ENCODE measurements around the gene KATNAL2.
A peak's percentile ranks its signal among the peaks of the same experiment; 100 is the strongest.
"Not testable (repeated sequence)": the region's sequence is repeated elsewhere in the genome, so short reads cannot be mapped to it uniquely, and the experiment has no call there.

The KATNAL2 gene

DNA sequence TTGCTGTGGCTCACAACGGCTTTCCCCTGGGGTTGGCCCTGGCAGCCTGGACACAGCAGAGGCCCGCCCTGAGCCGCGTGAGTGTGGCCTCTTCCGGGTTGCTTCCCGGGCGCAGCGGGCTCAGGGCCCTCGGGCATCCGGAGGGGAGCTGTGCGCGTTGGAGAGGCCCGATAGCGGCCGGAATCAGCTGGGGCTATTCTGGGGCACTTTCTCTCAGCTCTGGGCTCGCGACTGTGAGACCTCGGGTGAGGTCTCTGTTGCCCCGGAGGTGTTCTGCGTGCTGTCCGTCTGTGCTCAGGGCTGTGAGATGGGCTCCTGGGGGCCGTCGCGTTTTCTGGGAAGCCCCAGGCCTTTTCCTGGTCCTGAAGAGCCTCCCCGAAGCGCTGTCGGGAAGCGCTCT lies 117.2 kb downstream of the KATNAL2 start:
- not testable (repeated sequence) for DNase-seq (ENCODE audit: low read depth)

DNA sequence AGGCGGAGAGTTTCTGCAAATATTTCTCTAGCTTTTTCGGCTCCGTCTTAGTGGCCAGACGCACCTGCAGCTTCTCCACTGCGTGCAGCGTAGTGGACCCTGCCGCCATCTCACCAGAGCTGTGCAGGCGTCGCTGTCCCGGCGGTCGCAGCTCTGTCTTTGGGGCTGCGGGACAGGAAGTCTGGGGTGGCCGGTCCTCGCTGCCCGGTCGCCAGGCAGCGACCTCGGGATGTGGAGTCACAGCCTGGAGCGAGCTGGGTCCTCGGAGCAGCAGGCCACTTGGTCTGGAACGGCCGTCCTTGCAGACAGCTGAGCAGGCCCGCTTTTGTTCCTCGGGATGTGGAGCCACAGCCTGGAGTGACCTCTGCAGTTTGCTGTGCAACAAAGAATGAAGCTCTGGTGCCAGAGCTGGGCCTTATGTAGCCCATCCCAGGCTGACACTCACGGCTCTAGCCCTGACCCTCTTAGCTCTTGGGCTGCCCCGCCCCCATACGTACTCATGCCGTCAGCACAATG lies 117.8 kb downstream of the KATNAL2 start, which contains the start of gene ELOA2:
Gene ELOA2, minus strand, starts transcription at position 466 of the 516 bp plus-strand sequence. Its CDS starts 357 bp downstream, at position 109.
- DNase-seq (ENCODE audit: low read depth) = no peak

DNA sequence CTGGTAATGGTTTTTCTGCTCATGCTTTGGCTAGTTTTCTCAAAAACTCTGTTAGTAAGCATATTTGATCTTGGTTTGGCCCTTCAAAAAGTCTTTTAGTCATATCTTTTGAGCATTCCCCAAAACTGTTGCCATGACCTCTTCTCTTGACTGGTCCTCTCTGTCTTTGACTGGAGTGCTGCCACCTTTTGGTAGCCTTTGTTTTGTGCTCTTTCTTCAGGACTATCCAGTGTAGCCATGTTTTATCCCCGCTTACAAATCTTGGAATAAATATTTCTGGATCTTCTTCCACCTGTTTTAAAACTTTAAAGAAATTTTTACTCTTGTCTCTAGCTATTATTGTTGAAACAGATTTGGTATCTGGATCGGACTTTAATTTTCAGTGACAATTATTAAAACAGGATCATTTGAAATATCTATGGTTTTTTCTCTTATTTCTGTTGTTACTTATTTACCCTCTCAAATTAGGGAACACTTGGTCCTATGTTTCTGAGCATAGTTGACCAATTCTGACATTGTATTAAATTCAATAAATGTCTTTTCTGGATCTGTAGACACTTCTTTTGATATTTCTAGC lies 119.0 kb downstream of the KATNAL2 start:
- peak; percentile 12 for DNase-seq (ENCODE audit: low read depth)

DNA sequence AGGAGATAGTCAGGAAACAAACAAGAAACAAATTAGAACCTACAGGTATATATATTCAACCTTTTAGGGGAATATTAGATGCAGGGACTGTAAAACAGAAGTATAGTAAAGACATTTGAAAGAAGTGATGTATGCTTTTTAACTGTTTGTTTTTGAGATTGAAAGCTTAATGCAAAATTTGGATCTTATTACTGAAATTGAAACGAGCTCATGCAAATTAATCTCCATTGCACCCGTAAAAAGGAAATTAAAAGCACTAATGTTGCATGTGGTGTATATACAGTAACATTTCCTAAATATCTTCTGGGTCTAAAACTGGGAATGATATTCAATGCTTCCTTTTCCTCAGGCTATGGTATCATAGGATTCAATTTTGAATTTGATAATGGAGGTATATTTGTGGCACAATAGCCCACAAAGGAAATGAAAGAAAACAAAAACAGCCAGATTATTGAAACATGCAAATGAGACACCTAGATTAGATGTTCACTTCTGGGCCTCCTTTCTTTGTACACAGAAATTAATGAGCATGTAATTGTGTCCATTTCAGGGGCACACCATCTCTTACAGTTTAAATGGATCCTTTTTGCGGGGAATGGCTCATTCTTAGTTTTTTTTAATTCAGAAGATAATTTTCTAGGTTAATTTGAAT lies 119.7 kb downstream of the KATNAL2 start:
- DNase-seq (ENCODE audit: low read depth) = no peak

DNA sequence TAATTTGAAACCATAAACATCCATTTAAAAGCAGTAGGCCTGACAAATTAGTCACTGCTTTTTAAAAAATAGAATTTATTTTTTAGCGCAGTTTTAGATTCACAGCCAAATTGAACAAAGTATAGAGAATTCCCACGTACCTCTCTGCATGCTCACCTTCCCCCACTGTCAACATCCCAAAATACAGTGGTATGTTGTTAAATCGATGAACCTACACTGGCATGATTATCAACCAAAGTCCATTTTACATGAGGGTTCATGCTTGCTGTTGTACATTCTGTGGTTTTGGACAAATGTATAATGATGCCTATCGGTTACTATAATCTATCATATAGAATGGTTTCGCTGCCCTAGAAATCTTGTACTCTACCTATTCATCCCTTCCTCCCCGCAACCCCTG lies 123.6 kb downstream of the KATNAL2 start:
- DNase-seq (ENCODE audit: low read depth) = no peak

DNA sequence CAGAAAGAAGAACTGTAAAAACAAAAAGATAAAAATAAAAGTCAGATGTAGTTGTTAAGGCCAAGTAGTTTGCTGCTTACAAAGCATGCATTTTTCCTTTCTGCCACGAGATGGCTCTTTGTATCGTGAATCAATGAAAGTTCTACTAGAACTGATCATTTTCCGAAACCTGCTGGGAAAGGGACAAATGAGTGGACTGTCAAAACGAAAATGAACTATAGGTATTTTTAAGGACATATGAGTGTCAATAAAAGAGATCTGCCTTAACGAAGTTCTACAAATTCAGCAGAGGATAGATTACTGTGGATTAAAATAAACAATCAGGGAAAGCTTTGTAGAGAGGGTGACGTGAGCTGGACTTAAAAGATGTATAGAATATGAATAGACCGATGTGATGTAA lies 133.1 kb downstream of the KATNAL2 start:
- DNase-seq (ENCODE audit: low read depth) = peak; percentile 44

DNA sequence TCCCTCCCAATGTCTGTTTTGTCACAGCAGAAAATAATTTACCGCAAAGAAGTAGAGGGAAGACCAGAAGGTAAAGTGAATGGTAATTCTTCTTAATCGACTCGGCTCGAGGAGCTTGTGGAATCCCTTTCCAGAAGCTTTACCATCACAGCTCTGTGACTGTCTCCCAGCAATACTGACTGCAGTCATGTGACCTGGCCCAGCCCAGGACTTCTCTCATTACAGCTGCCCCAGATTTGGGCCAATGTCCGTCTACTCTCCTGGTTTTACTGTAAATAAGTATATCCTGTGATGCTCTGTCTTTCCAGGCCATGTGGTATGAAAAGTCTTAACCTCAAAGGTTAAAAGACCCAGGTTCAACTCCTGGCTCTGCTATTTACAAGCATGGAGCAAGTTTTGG lies 137.0 kb downstream of the KATNAL2 start:
- DNase-seq (ENCODE audit: low read depth) = peak; percentile 2

DNA sequence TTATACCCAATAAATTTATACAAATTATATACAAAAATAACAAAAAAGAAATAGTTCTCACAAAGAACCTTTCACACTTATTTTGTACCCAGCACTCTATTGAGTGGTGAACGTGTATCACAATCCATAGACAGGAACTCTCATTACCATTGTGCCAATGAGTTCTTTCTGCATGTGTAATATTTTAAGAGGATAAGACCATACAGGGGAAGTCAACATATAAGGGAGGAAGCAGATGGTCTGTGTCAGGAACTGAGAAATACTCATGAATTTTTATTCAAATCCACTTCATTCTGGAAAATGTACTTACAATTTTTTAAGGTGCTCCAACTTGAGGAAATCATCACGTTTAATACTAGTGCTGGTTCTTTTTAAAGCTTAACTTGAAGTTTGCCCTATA lies 145.1 kb downstream of the KATNAL2 start:
- no peak for DNase-seq (ENCODE audit: low read depth)

DNA sequence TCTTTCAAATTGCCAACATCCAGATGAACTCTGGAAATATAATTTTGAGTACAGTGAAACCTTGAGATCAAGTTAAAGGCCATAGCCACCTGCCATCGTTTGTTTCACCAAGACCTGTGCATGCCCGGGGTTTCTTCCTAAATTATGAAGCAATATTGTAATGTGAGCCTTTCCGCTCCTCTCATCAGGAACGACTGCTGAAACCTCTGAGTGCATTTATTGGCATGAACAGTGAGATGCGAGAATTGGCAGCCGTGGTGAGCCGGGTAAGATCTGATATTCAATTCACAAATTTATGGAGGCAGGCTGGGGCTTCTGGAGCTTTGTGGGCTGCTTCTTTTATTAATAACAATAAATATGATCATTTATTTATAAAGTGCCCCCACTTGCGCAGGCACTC lies 145.7 kb downstream of the KATNAL2 start:
- DNase-seq (ENCODE audit: low read depth) = no peak

DNA sequence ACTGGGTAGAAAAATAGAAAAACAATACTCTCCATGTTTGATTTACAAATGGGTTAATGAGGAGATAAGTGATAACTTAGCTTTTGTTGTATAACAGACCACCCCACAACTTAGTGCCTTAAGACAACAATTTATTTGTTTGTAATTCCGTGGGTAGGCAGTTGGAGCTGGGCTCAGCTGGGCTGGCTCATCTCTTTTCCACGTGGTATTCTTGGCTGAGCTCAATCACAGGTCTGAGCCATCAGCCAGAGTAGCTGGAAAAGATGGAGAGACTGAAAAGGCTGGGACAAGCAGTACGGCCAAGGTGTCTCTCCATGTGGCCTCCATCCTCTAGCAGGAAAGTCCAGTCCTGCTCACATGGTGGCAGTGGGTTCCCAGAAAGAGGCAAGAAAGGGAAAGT lies 150.2 kb downstream of the KATNAL2 start:
- no peak for DNase-seq (ENCODE audit: low read depth)

DNA sequence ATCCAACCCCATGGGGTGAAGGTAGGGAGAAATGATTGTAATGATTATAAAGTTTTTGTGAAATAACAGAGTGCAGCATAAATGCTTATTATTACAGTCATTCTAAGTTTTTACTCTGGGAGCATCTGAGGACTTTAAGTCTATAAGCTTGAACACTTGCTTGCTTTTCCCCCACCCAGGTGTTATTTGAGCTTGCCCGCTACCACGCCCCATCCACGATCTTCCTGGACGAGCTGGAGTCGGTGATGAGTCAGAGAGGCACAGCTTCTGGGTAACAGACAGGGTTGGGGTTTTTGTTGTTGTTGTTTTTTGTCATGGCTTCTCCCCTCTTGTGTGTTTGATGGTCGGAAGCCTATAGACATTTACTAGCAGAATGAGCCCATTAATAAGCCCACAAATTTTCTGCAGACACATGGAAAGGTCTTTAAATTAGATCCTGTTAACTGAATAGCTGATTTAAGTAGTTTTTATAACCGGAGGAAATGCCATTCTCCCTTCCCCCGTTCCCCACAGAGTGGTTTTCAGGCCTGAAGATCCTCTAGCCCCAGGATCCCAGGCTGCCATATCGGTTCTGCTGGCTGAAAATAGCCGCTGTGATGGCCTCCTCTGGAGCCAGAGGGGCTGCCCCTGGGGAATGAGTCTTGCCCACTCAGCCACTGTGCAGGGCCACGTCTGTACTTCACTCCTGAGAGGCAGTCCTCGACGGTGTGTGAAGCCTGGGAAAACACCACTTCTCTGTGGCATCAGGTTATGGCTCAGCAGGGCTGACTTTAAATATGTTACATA lies 157.9 kb downstream of the KATNAL2 start:
- peak; percentile 3 for DNase-seq (ENCODE audit: low read depth)

DNA sequence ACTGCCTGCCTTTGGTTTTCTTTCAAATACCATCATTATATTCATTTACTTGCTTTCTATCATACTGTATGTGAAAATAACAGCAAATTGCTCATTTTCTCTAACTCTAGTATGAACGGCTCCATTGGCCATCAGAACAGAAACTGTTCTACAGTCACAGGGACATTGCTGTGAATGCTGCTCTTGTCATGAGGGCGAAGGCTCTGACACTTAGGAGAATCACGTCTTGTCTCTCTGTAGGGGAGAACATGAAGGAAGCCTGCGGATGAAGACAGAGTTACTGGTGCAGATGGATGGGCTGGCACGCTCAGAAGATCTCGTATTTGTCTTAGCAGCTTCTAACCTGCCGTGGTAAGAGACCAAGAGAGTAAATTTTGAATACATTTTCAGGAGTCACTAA lies 159.7 kb downstream of the KATNAL2 start:
- no peak for DNase-seq (ENCODE audit: low read depth)

DNA sequence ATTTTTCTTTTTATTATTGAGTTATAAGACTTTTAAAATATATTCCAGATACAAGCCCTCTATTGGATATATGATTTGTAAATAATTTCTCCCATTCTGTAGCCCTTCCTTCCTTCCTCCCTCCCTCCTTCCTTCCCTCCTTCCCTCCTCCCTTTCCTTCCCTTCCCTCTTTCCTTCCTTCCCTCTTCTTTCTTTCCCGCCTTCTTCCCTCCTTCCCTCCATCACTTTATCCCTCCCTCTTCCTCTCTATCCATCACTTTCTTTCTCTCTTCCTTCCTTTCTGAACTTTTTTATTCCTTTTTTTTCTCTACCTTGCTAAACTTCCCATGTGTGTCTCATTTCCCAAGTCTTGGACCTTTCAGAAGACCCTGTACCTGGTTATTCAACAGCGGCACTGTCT lies 163.5 kb downstream of the KATNAL2 start:
- no peak for DNase-seq (ENCODE audit: low read depth)

DNA sequence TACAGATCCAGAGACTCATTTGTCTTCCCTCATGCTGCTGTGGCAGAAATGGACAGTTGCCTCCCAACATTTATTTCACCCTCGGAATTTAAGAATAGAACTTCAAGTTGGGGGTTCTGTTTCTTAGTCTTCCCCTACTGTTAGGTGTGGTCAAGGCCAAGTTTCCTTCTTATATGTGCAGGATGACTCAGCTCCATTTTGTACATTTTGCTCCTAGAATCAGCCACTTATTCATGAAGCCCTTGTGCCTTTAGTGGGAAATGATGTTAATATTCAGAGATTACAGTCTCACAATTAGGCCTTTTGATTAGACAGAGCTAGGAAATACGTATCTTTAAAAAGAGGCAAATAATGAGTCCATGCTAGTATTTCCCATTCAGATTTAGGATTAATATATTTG lies 164.2 kb downstream of the KATNAL2 start:
- DNase-seq (ENCODE audit: low read depth) = no peak

DNA sequence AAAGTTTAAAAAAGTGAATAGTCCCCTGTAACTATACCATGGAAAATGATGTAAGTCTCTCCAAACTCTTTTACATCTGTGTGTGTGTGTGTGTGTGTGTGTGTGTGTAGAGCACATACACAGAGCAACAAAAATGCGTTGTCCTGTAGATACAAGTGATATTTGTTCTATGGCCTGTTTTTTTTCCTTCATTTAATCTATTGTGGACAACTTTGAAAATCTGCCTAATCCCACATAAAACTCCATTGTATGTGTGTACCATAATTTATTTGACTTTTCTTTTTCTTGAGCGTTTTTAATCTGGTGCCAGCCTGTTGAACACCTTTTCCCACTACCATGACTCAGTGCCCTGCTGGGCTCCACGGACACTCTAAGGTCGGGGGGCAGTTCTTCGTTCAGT lies 170.3 kb downstream of the KATNAL2 start:
- DNase-seq (ENCODE audit: low read depth) = no peak

DNA sequence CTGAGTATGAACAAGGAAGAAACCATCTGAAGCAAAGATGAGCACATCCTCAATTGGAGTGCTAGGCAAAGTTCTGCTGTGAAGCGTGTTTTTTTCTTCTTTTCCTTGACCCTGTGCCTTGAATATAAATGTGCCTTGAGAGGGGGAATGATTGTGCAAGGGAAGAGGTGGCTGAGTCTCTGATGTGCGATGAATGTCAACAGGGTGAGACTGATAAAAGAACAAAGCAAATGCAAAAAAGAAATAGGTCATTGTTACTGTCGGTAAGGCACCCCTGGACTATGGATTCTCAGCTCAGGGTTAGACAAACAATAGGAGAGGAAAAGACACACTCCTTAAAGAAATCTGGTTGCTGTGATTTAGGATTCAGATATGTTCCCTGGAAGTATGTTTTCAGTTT lies 178.4 kb downstream of the KATNAL2 start:
- no peak for DNase-seq (ENCODE audit: low read depth)

DNA sequence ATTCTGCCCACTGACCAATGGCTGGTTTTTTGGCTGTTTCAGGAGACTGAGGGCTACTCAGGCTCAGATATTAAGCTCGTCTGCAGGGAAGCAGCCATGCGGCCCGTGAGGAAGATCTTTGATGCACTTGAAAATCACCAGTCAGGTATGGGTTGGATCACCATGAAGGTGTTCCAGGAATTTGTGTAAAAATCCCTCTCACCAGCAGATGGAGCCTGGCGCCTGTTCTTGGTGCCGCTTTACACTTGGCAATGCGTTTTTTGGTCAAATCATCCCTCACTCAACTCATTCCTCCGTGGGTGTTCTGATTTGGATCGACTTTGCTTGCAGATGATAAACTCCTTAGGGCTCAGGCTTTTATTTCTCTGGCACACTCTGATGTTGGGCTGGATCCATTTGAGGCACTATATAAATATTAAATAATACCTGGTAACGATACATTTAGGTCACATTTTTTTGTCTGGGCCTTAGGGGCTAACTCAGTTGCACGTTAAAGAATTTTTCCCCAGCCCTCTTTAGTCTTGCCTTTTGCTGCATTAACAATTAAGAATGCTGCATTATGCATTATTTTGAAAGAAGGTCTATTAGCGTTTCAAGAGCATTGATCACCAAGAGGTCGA lies 182.9 kb downstream of the KATNAL2 start:
- DNase-seq (ENCODE audit: low read depth) = peak; percentile 45

DNA sequence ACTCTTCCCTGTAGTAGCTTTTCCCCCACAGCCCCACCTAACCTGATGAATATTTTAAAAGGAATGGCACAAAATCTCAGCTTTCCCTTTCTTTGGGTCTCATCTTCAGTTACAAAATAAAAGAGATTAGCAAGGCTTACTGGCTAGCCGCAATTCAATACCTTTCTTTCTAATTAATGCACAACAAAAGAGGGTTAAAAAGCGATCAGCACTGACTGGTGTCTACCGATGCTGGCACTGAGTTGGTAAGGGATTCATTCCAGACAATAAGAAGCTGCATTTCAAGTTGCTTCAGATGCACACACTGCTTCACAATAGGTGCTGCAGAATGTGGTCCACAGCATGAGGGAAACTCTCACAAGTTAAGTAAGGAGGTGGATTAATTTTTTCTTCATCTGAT lies 191.0 kb downstream of the KATNAL2 start:
- DNase-seq (ENCODE audit: low read depth) = no peak

DNA sequence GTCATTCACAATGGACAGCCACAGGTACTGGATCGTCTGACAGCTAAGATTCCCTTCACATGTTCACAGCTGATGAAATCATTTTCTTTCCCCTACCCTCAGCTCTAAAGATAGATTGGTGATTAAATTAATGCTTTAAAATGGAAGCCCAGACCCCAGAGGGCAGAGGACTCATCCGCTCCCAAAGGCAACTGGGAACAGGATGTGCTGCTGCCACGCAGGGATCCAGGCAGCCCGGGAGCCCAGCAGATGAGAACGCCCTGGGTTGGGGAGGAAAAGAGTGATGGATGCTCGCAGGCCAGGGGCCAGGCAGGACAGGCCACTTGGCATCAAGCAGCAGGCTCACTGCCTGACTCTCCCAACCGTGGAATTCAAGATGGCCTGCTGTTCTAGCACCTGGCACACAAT lies 191.6 kb downstream of the KATNAL2 start:
- DNase-seq (ENCODE audit: low read depth) = no peak

DNA sequence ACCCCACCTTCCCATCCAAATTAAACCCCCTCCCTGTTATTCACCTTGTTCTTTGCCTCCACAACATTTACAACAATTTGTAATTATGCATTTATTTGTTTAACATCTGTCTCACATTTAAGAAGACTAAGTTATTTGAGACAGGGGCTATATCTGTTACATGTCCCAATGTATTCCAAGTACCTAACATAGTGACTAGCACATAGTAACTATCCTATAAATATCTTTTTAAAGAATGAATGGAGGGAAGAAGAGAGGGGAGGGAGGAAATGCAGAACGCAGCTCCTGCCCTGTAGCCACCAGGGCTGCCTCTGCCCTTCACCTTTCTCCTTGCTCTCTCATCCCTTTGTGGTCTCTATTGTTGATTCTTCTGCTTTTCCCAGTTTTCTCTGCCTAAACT lies 192.3 kb downstream of the KATNAL2 start:
- DNase-seq (ENCODE audit: low read depth) = no peak

DNA sequence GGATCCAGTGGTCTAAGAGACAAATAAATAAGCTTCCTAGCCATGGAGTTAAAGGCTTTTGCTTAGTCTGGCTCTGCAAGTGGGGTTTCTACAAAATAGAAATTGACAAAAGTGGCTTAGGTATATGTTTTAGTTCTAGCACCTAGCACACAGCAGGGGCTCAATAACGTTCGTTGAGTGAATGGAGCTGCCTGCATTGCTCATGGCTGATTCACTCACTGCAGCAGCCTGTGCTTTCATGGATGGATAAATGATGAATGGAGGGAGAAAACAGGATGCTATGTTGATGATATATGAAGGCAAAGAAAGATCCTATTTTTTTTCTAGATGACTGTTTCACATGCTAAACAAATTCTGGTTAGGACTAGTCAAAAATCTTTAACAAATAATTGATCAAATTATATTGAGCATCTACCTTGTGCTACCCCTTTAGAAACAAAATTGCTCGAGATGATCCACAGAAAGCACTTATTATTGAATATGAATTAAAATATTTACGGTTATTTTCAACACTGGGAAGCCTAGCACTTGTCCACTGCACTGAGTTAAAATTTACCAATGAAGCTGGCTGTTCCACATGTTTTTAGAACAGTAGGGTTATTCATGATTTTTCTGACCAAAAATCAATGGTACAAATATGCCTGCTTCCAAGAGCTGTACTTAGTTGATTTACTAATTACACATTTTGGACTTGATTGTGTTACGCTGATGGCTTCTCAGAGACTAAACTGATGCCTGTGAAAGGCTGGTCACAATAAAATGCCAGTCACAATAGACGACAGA lies 193.3 kb downstream of the KATNAL2 start:
- no peak for DNase-seq (ENCODE audit: low read depth)

Data from amniotic epithelial cell (primary cell).